Fibroblast of skin of scalp (primary cell): ENCODE measurements around the gene KCNG2.

Experiments
- DNase-seq: peaks from one replicate; pipeline ENCODE4 v3.0.0-alpha.2; 2013

Gene KCNG2

GRCh38 chr18:79912409-79912991 is 114.8 kb downstream of the KCNG2 start:
- DNase-seq = peak; percentile 40

- no peak for DNase-seq
Observed at GRCh38 chr18:79912994-79913831, 115.5 kb downstream of the KCNG2 start.

GRCh38 chr18:79914614-79915160 is 116.9 kb downstream of the KCNG2 start:
- no peak for DNase-seq

GRCh38 chr18:79915161-79916127 is 117.7 kb downstream of the KCNG2 start:
- DNase-seq = no peak

- no peak for DNase-seq
Observed at GRCh38 chr18:79916128-79916494, 118.4 kb downstream of the KCNG2 start.

GRCh38 chr18:79916546-79917168 is 118.9 kb downstream of the KCNG2 start:
- DNase-seq = no peak

- no peak for DNase-seq
Observed at GRCh38 chr18:79917169-79917852, 119.6 kb downstream of the KCNG2 start.

- no peak for DNase-seq
Observed at GRCh38 chr18:79917853-79918614, 120.3 kb downstream of the KCNG2 start.

GRCh38 chr18:79918615-79919011 is 120.9 kb downstream of the KCNG2 start:
- DNase-seq = no peak

GRCh38 chr18:79919089-79919488 is 121.4 kb downstream of the KCNG2 start:
- DNase-seq = no peak

- DNase-seq = no peak
Observed at GRCh38 chr18:79921984-79922965, 124.5 kb downstream of the KCNG2 start.

GRCh38 chr18:79922971-79923411 is 125.3 kb downstream of the KCNG2 start:
- no peak for DNase-seq

GRCh38 chr18:79923896-79924585 is 126.3 kb downstream of the KCNG2 start:
- DNase-seq = no peak

GRCh38 chr18:79924814-79925731 is 127.3 kb downstream of the KCNG2 start:
- DNase-seq = no peak

GRCh38 chr18:79926306-79926705 is 128.6 kb downstream of the KCNG2 start:
- no peak for DNase-seq

- no peak for DNase-seq
Observed at GRCh38 chr18:79926715-79927606, 129.2 kb downstream of the KCNG2 start.
